WTC11 (cell line): ENCODE results near the gene BPI.

ENCODE experiments used
- ATF3 ChIP-seq: sonication (generic); formaldehyde crosslinking; conservative IDR thresholded peaks from 2 replicates; pipeline ENCODE4 v1.8.1; 2022; ENCODE audit warnings: mild to moderate bottlenecking, missing genetic modification reagents
- CREB1 ChIP-seq: sonication (generic); formaldehyde crosslinking; IDR thresholded peaks from 2 replicates; pipeline ENCODE4 v1.8.0; 2023; ENCODE audit warnings: mild to moderate bottlenecking, missing genetic modification reagents
- CTCF ChIP-seq: fragments of 200-600 bp; IDR thresholded peaks from 2 replicates; pipeline ENCODE4 v1.8.0; 2022; ENCODE audit warnings: antibody characterized with exemption
- RELA ChIP-seq: sonication (generic); formaldehyde crosslinking; IDR thresholded peaks from 2 replicates; pipeline ENCODE4 v1.8.1; 2022; ENCODE audit warnings: missing genetic modification reagents, mild to moderate bottlenecking, borderline replicate concordance
- SP1 ChIP-seq: sonication (generic); formaldehyde crosslinking; conservative IDR thresholded peaks from 2 replicates; pipeline ENCODE4 v1.8.1; 2022; ENCODE audit warnings: missing genetic modification reagents
- USF2 ChIP-seq: sonication (generic); formaldehyde crosslinking; IDR thresholded peaks from 2 replicates; pipeline ENCODE4 v1.8.1; 2023; ENCODE audit warnings: mild to moderate bottlenecking, missing genetic modification reagents, moderate library complexity
- ZNF219 ChIP-seq: sonication (generic); formaldehyde crosslinking; IDR thresholded peaks from 2 replicates; pipeline ENCODE4 v1.8.0; 2023; ENCODE audit warnings: missing genetic modification reagents, mild to moderate bottlenecking, borderline replicate concordance
- ZNF317 ChIP-seq: sonication (generic); formaldehyde crosslinking; IDR thresholded peaks from 2 replicates; pipeline ENCODE4 v1.8.1; 2023; ENCODE audit warnings: low read depth, mild to moderate bottlenecking, moderate library complexity, missing genetic modification reagents, borderline replicate concordance
- TF ChIP-seq, protein P1 (sequence below): sonication (generic); formaldehyde crosslinking; IDR thresholded peaks from 2 replicates; pipeline ENCODE4 v1.8.1; 2023; ENCODE audit warnings: mild to moderate bottlenecking, missing genetic modification reagents

DNA sequence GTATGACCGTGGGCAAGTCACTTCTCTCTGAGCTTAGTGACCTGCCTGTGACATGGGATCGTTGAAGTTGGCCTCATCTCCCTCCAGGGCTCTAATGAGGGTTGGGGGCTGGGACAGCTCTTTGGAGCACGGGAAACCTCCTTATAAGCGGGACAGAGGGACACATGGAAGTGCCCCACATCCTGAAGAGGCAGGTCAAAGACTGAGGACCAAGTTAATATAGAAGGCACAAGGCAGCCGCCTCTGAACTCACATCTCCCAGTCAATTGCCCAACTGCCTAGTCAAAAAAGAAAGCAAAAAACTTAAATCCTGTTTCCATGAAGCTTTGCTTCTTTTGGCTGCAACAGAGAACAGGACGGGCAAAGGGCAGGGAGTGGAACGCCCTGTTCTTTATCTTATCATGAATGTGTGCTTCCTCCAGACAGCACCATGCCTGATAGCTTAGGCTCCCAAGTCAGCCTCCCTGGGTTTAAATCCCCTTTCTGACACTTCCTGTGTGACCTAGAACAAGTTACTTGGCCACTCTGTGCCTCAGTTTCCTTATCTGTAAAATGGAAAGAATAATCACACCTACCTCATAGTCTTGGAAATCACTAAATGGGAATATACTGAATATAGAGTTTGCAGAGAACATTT, 69.4 kb downstream of the BPI start:
- TF ChIP-seq ZNF219 (CRISPR knock-in tag) (no peak), ATF3 (CRISPR knock-in tag) (no peak), ZNF317 (CRISPR knock-in tag) (no peak), CTCF (no peak), CREB1 (no peak), SP1 (no peak), RELA (CRISPR knock-in tag) (no peak), USF2 (no peak)
- TF ChIP-seq, protein P1, sequence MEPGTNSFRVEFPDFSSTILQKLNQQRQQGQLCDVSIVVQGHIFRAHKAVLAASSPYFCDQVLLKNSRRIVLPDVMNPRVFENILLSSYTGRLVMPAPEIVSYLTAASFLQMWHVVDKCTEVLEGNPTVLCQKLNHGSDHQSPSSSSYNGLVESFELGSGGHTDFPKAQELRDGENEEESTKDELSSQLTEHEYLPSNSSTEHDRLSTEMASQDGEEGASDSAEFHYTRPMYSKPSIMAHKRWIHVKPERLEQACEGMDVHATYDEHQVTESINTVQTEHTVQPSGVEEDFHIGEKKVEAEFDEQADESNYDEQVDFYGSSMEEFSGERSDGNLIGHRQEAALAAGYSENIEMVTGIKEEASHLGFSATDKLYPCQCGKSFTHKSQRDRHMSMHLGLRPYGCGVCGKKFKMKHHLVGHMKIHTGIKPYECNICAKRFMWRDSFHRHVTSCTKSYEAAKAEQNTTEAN (CRISPR knock-in tag): no peak
